Natural killer cell (primary cell): ENCODE data around the gene VWA3B. TPM values are rescaled to one million over a fixed set of nuclear protein-coding genes. Genes with fewer than 3 reads are reported as not detected.
"Not testable (repeated sequence)": the region's sequence is repeated elsewhere in the genome, so short reads cannot be mapped to it uniquely, and the experiment has no call there.

Experiments used
- ATAC-seq, 3 donors: fragments of 150-1000 bp in 2 of 3; fragments of 200-7000 bp in 1 of 3; cut with Tn5 transposase; 1 replicate in 1 of 3; 2 replicates in 2 of 3; pipeline ENCODE4 v1.10.0; 2021; ENCODE audit warnings: mild to moderate bottlenecking in 2 of 3, moderate library complexity in 2 of 3
- DNase-seq, 2 donors: peaks; one replicate each; pipeline versions ENCODE4 v3.0.0 to v3.0.0-alpha.2; 2013 to 2021; ENCODE audit warnings: mixed read lengths in 1 of 2
- H3K27ac ChIP-seq: one replicate; pipeline ENCODE4 v1.5.1; 2013; ENCODE audit warnings: mild to moderate bottlenecking, low read length
- H3K27me3 ChIP-seq: one replicate; pipeline ENCODE4 v1.6.1; 2013; ENCODE audit warnings: low read length; ENCODE audit not compliant: control insufficient read depth, insufficient read depth
- H3K36me3 ChIP-seq: one replicate; pipeline ENCODE4 v1.6.1; 2013; ENCODE audit warnings: low read length; ENCODE audit not compliant: control insufficient read depth, insufficient read depth
- H3K4me1 ChIP-seq: one replicate; pipeline ENCODE4 v1.6.1; 2013; ENCODE audit warnings: low read length; ENCODE audit not compliant: control insufficient read depth, insufficient read depth
- H3K4me3 ChIP-seq: one replicate; pipeline ENCODE4 v1.5.1; 2013; ENCODE audit warnings: low read length
- H3K9me3 ChIP-seq: one replicate; pipeline ENCODE4 v1.6.1; 2013; ENCODE audit warnings: low read length; ENCODE audit not compliant: control insufficient read depth, insufficient read depth
- H3K27ac Mint-ChIP-seq, 2 donors: one replicate each; pipeline ENCODE4 v1.8.0; 2022; ENCODE audit warnings: mild to moderate bottlenecking in 2 of 2, mixed read lengths in 2 of 2, moderate library complexity in 1 of 2
- H3K27me3 Mint-ChIP-seq, 2 donors: one replicate each; pipeline ENCODE4 v1.8.0; 2022; ENCODE audit warnings: low read depth in 2 of 2, mixed read lengths in 2 of 2
- H3K36me3 Mint-ChIP-seq: one replicate; pipeline ENCODE4 v1.8.0; 2022; ENCODE audit warnings: mixed read lengths
- H3K4me1 Mint-ChIP-seq, 2 donors: one replicate each; pipeline ENCODE4 v1.8.0; 2022; ENCODE audit warnings: mixed read lengths in 2 of 2
- H3K4me3 Mint-ChIP-seq: one replicate; pipeline ENCODE4 v1.8.0; 2022; ENCODE audit warnings: mild to moderate bottlenecking, moderate library complexity, mixed read lengths
- H3K9me3 Mint-ChIP-seq, 2 donors: one replicate each; pipeline ENCODE4 v1.8.0; 2022; ENCODE audit warnings: mixed read lengths in 2 of 2
- WGBS: methylation state at CpG from one replicate; pipeline ENCODE4 v1.1.7; 2013; ENCODE audit warnings: missing lambda C conversion rate; ENCODE audit not compliant: insufficient coverage; 5-methylcytosine and 5-hydroxymethylcytosine counted together
- intact Hi-C: fragments of 100-400 bp; cut with micrococcal nuclease; formaldehyde crosslinking; loops from one replicate; pipeline ENCODE4 v1.14.2; 2022
- total RNA-seq, 4 donors: library from RNA; stranded (reverse); fragments of 120-200 nt in 1 of 4; gene quantifications; one replicate each; pipeline versions ENCODE4 v1.2.3 to v1.2.4, GENCODE V29; 2013 to 2022
- TF ChIP-seq, protein P1 (sequence below): fragments of 200-600 bp; IDR thresholded peaks from one replicate; pipeline ENCODE4 v1.8.0; 2022; ENCODE audit warnings: antibody characterized with exemption

Gene VWA3B
- total RNA-seq, 3 donors from 2014 or later (not counting 1 experiment from before 2014, with no cell fraction given), result not detected

DNA sequence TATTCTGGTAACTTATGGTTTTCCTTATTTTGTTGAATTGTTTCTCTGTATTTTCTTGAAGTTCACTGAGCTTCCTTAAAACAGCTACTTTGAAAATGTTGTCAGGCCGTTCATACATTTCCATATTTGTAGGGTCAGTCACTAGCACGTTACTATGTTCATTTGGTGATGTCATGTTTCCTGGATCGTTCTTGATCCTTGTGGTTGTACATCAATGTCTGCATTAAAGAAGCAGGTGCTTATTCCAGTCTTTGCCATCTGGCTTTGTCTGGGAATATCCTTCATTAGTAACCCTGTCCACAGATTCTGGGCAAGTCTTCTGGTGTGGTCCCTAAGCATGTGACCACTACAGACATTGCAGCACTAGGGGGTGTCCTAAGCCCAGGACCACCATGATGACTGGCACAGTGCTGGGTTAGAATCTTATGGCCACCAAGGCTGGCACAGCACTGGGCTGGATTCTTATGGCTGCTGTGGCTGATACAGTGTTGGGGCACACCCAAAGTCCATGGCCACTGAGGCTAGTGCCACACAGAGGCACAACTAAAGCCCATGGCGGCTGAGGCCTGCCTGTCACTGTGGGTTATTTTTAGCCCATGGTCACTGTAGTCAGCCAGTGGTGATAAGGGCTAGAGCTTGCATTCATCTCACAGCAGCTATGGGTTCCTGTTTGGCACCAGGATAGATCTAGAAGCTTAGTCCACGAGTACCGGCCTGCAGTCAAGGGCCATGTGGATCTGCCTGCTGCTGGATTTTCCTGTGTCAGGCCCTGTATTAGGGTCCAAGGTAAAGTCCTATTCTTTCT, 13.2 kb downstream of the VWA3B start:
- ATAC-seq (peak in 1 of 3 donors; percentile 21), DNase-seq (no peak)
- Mint-ChIP-seq H3K9me3 (peaks cover 2 to 3% of the 10 kb centered on the region in 2 donors), H3K4me1 (no peaks in the 10 kb centered on the region), H3K36me3 (peaks cover 16% of the 10 kb centered on the region), H3K27me3 (peaks cover 15 to 34% of the 10 kb centered on the region in 2 donors), H3K4me3 (no peak overlapping the region), H3K27ac (no peak overlapping the region)
- Histone ChIP-seq H3K9me3 (peaks cover 3% of the 10 kb centered on the region), H3K4me3 (no peak overlapping the region), H3K4me1 (no peaks in the 10 kb centered on the region), H3K27ac (no peak overlapping the region), H3K27me3 (peaks cover 4% of the 10 kb centered on the region), H3K36me3 (no peaks in the 10 kb centered on the region)
- WGBS, result 96% methylated on average over 6 of the region's 6 CpGs
- TF ChIP-seq, protein P1, sequence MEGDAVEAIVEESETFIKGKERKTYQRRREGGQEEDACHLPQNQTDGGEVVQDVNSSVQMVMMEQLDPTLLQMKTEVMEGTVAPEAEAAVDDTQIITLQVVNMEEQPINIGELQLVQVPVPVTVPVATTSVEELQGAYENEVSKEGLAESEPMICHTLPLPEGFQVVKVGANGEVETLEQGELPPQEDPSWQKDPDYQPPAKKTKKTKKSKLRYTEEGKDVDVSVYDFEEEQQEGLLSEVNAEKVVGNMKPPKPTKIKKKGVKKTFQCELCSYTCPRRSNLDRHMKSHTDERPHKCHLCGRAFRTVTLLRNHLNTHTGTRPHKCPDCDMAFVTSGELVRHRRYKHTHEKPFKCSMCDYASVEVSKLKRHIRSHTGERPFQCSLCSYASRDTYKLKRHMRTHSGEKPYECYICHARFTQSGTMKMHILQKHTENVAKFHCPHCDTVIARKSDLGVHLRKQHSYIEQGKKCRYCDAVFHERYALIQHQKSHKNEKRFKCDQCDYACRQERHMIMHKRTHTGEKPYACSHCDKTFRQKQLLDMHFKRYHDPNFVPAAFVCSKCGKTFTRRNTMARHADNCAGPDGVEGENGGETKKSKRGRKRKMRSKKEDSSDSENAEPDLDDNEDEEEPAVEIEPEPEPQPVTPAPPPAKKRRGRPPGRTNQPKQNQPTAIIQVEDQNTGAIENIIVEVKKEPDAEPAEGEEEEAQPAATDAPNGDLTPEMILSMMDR, result no peak
- intact Hi-C loops, result no loop called here

DNA sequence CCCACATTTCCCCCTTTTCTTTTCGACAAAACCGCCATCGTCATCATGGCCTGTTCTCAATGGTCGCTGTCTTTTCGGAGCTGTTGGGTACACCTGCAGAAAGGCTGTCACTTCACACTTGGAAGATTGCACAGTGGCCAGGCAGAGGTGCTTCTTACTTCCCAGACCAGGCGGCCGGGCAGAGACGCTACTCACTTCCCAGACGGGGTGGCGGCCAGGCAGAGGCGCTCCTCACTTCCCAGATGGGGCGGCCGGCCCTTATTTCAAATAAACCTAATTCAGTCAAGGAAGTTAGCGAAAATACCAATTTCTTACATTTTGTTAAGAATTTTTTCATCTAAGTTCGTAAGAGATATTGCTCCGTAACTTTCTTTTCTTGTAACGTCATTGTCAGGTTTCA, 15.3 kb downstream of the VWA3B start:
- H3K36me3 Mint-ChIP-seq, H3K4me1 Mint-ChIP-seq, H3K9me3 ChIP-seq, intact Hi-C loops, H3K36me3 ChIP-seq, H3K4me3 Mint-ChIP-seq, ATAC-seq, H3K4me1 ChIP-seq, H3K27me3 ChIP-seq, H3K27ac Mint-ChIP-seq, H3K27ac ChIP-seq, H3K9me3 Mint-ChIP-seq, DNase-seq, H3K4me3 ChIP-seq: not testable (repeated sequence)
- WGBS, result 99% methylated on average over 17 of the region's 17 CpGs
- peaks cover 13 to 31% of the 10 kb centered on the region in 2 donors for H3K27me3 Mint-ChIP-seq

DNA sequence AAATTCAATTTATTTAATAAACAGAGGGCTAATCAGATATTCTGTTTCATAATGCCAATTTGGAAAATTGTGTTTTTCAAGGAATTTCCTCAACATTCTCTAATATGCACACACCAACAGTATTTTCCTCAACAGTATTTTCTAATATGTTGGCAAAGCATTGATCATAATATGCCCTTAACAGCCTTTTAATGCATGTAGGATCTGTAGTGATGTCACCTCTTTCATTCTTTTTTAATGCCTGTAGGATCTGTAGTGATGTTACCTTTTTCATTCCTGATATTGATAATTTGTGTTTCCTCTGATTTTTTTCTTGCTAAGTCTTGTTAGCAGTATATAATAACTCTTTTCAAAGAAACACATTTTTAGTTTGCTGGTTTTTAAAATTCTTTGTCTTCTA, 15.9 kb downstream of the VWA3B start:
- TF ChIP-seq, protein P1, result no peak
- H3K27me3 ChIP-seq, result peaks cover 4% of the 10 kb centered on the region
- H3K9me3 Mint-ChIP-seq, result peaks cover 0 to 2% of the 10 kb centered on the region in 2 donors
- no peak overlapping the region for H3K4me3 Mint-ChIP-seq
- H3K9me3 ChIP-seq, result peaks cover 3% of the 10 kb centered on the region
- no peak overlapping the region for H3K27ac Mint-ChIP-seq
- intact Hi-C loops, result no loop called here
- peaks cover 13 to 33% of the 10 kb centered on the region in 2 donors for H3K27me3 Mint-ChIP-seq
- no peaks in the 10 kb centered on the region for H3K36me3 ChIP-seq
- no peak overlapping the region for H3K27ac ChIP-seq
- H3K4me1 Mint-ChIP-seq, result no peaks in the 10 kb centered on the region
- no peaks in the 10 kb centered on the region for H3K4me1 ChIP-seq
- ATAC-seq (no peak), DNase-seq (no peak)
- H3K4me3 ChIP-seq, result no peak overlapping the region
- no peaks in the 10 kb centered on the region for H3K36me3 Mint-ChIP-seq

DNA sequence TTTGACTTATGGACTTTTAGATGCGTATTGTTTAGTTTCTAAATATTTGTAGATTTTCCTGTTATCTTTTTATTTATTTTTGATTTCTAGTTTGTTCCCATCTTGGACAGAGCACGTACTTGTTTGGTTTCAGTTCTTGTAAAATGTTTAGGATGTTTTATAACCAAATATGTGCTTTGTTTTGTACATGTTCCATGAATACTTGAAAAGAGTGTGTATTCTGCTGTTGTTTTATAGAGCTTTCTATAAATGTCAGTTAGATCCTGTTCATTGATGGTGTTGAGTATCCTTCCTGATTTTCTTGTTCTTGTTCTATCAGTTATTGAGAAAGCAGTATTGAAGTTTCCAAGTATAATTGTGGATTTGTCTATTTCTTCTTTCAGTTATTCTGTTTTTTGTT, 21.1 kb downstream of the VWA3B start:
- Mint-ChIP-seq H3K27ac (no peak overlapping the region), H3K4me3 (no peak overlapping the region), H3K9me3 (peaks cover 0 to 5% of the 10 kb centered on the region in 2 donors), H3K27me3 (peaks cover 25 to 58% of the 10 kb centered on the region in 2 donors), H3K36me3 (peaks cover 27% of the 10 kb centered on the region), H3K4me1 (no peaks in the 10 kb centered on the region)
- Histone ChIP-seq H3K27me3 (peaks cover 2% of the 10 kb centered on the region), H3K36me3 (no peaks in the 10 kb centered on the region), H3K4me3 (no peak overlapping the region), H3K9me3 (no peaks in the 10 kb centered on the region), H3K27ac (no peak overlapping the region), H3K4me1 (no peaks in the 10 kb centered on the region)
- ATAC-seq (no peak), DNase-seq (no peak)
- TF ChIP-seq, protein P1, result no peak
- intact Hi-C loops, result no loop called here
- WGBS, result 71% methylated on average over 1 of the region's 2 CpGs
